MM.1S (cell line): Measurements from ENCODE around the gene ANLN.

Experiments
- DNase-seq: peaks from one replicate; pipeline ENCODE4 v3.0.0-alpha.2; 2015
- H2AFZ ChIP-seq: fragments of 300-600 bp; sonication (generic); 2 replicates; pipeline ENCODE4 v1.6.0; 2016; ENCODE audit warnings: antibody characterized with exemption, low read length
- H3F3A ChIP-seq: fragments of 300-600 bp; sonication (generic); 2 replicates; pipeline ENCODE4 v1.6.1; 2016; ENCODE audit warnings: mild to moderate bottlenecking, antibody characterized with exemption, low read length, moderate library complexity, mixed read lengths; ENCODE audit not compliant: insufficient read depth
- H3K27ac ChIP-seq: fragments of 300-600 bp; sonication (generic); 2 replicates; pipeline ENCODE4 v1.5.1; 2016; ENCODE audit warnings: mild to moderate bottlenecking, low read length
- H3K27me3 ChIP-seq: fragments of 300-600 bp; sonication (generic); replicated peaks from 2 replicates; pipeline ENCODE4 v1.6.0; 2016; ENCODE audit warnings: low read length; ENCODE audit not compliant: insufficient read depth
- H3K36me3 ChIP-seq: fragments of 300-600 bp; sonication (generic); replicated peaks from 2 replicates; pipeline ENCODE4 v1.6.1; 2016; ENCODE audit warnings: mild to moderate bottlenecking, low read length, mixed read lengths; ENCODE audit not compliant: insufficient read depth
- H3K4me1 ChIP-seq: fragments of 300-600 bp; sonication (generic); 2 replicates; pipeline ENCODE4 v1.6.1; 2016; ENCODE audit warnings: low read length, mixed read lengths
- H3K4me2 ChIP-seq: fragments of 300-600 bp; sonication (generic); 2 replicates; pipeline ENCODE4 v1.6.0; 2016; ENCODE audit warnings: low read depth, low read length
- H3K4me3 ChIP-seq: fragments of 300-600 bp; sonication (generic); 2 replicates; pipeline ENCODE4 v1.5.1; 2016; ENCODE audit warnings: low read length, mixed read lengths
- H3K79me2 ChIP-seq: fragments of 300-600 bp; sonication (generic); 2 replicates; pipeline ENCODE4 v1.6.1; 2016; ENCODE audit warnings: mixed run types, low read length, mixed read lengths
- H3K9ac ChIP-seq: fragments of 300-600 bp; sonication (generic); 2 replicates; pipeline ENCODE4 v1.6.1; 2016; ENCODE audit warnings: low read length, mixed read lengths
- H3K9me2 ChIP-seq: fragments of 300-600 bp; sonication (generic); replicated peaks from 2 replicates; pipeline ENCODE4 v1.6.1; 2016; ENCODE audit warnings: mild to moderate bottlenecking, low read length, mixed read lengths; ENCODE audit not compliant: insufficient read depth
- H3K9me3 ChIP-seq: fragments of 300-600 bp; sonication (generic); replicated peaks from 2 replicates; pipeline ENCODE4 v1.6.1; 2016; ENCODE audit warnings: mild to moderate bottlenecking, low read length, mixed read lengths; ENCODE audit not compliant: insufficient read depth
- H4K20me1 ChIP-seq: fragments of 300-600 bp; sonication (generic); 2 replicates; pipeline ENCODE4 v1.6.1; 2016; ENCODE audit warnings: mild to moderate bottlenecking, low read length, moderate library complexity, mixed read lengths; ENCODE audit not compliant: insufficient read depth
- EZH2 ChIP-seq: fragments of 300-600 bp; sonication (generic); optimal IDR thresholded peaks from 2 replicates; pipeline ENCODE3; 2017; ENCODE audit warnings: low read depth, mild to moderate bottlenecking, antibody characterized with exemption, low read length, mixed read lengths
- EZH2phosphoT487 ChIP-seq: fragments of 300-600 bp; sonication (generic); IDR thresholded peaks from 2 replicates; pipeline ENCODE4 v1.6.1; 2018; ENCODE audit warnings: antibody characterized with exemption, low read length
- TF ChIP-seq, protein P1 (sequence below): fragments of 300-600 bp; sonication (generic); IDR thresholded peaks from 2 replicates; pipeline ENCODE4 v1.5.1; 2016; ENCODE audit warnings: antibody characterized with exemption, low read length, mixed read lengths

The ANLN gene

DNA sequence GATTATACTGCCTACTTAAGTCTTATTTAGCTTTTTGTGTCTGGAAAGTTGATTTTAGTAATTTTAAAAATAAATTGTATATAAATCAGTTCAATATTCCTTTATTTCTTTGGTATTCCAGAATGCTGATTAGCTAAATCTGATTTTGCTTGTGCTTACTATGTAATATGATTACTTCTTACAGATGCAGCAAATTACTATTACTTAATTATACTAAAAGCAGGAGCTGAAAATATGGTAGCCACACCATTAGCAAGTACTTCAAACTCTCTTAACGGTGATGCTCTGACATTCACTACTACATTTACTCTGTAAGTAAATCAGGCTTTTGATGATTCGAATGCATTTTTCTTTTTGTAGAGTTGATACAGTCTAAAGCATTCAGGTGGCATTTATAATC, 34.0 kb downstream of the ANLN start:
- H3K9me3 ChIP-seq: no peaks in the 10 kb centered on the region
- H2AFZ ChIP-seq: no peak overlapping the region
- 0 out of 2 replicates have a peak, but pooled peaks cover 5% of the 10 kb centered on the region for H3K79me2 ChIP-seq
- no peaks in the 10 kb centered on the region for H3K9me2 ChIP-seq
- no peaks in the 10 kb centered on the region for H3K4me1 ChIP-seq
- peaks cover 33% of the 10 kb centered on the region; the same call in 1 of the 2 replicates for H3K36me3 ChIP-seq
- H4K20me1 ChIP-seq: 0 out of 2 replicates have a peak, but pooled peaks cover 3% of the 10 kb centered on the region
- H3F3A ChIP-seq: no peaks in the 10 kb centered on the region
- TF ChIP-seq EZH2phosphoT487: no peak
- H3K4me3 ChIP-seq: no peak overlapping the region
- DNase-seq: no peak
- no peak overlapping the region for H3K9ac ChIP-seq
- no peak overlapping the region for H3K4me2 ChIP-seq
- H3K27me3 ChIP-seq: no peaks in the 10 kb centered on the region
- H3K27ac ChIP-seq: no peak overlapping the region

DNA sequence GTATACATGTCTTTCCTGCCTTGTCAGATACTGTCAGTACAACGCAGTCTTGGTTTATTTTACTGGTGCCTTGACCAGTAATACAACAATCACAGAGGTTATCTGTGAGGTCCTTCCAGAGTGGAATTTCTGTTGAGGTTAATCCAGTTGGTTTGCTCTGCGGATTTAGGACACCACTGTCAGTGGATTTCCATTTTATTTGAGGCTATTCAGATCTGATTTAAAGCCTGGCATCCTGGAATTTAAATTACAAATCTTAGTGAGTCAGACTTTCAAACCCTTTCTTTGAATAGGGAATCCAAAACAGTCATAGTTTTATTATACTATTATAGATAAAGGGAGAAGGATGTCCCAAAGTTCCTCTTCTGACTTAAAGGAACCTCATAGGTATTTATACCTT, 40.5 kb downstream of the ANLN start:
- Histone ChIP-seq H3K9me3 (no peaks in the 10 kb centered on the region), H3K27me3 (no peaks in the 10 kb centered on the region), H3K4me3 (no peak overlapping the region), H3K9me2 (no peaks in the 10 kb centered on the region), H4K20me1 (no peaks in the 10 kb centered on the region; the same call in 1 of the 2 replicates), H3K4me1 (no peaks in the 10 kb centered on the region), H3F3A (no peaks in the 10 kb centered on the region), H3K4me2 (no peak overlapping the region), H3K36me3 (peaks cover 11% of the 10 kb centered on the region; the same call in 1 of the 2 replicates), H3K79me2 (peaks cover 10% of the 10 kb centered on the region), H3K9ac (no peak overlapping the region), H3K27ac (no peak overlapping the region), H2AFZ (no peak overlapping the region)
- TF ChIP-seq EZH2: no peak
- TF ChIP-seq, protein P1, sequence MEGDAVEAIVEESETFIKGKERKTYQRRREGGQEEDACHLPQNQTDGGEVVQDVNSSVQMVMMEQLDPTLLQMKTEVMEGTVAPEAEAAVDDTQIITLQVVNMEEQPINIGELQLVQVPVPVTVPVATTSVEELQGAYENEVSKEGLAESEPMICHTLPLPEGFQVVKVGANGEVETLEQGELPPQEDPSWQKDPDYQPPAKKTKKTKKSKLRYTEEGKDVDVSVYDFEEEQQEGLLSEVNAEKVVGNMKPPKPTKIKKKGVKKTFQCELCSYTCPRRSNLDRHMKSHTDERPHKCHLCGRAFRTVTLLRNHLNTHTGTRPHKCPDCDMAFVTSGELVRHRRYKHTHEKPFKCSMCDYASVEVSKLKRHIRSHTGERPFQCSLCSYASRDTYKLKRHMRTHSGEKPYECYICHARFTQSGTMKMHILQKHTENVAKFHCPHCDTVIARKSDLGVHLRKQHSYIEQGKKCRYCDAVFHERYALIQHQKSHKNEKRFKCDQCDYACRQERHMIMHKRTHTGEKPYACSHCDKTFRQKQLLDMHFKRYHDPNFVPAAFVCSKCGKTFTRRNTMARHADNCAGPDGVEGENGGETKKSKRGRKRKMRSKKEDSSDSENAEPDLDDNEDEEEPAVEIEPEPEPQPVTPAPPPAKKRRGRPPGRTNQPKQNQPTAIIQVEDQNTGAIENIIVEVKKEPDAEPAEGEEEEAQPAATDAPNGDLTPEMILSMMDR: no peak
- no peak for DNase-seq

DNA sequence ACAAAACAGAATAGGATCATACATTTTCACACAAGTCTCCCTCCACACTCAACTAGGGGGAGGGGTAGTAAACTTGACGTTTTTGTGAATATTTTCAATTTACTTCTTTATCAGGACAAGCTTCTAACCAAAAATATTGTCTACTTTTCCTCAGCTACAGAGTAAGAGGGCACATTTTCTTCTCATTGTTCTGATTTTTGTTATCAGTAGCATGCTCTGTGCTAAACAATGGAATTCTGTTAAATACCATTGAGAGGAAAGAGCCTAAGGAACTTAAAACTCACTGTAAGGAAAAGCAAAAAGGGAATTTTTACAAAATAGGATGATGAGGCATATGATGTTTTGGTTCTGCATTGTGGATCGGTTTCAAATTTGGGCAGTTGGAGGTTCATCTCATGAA, 41.2 kb downstream of the ANLN start:
- Histone ChIP-seq H3K36me3 (peaks cover 11% of the 10 kb centered on the region; the same call in 1 of the 2 replicates), H4K20me1 (no peaks in the 10 kb centered on the region; the same call in 1 of the 2 replicates), H3K9me2 (no peaks in the 10 kb centered on the region), H3K4me2 (no peak overlapping the region), H3K27ac (no peak overlapping the region), H3K9ac (no peak overlapping the region), H3F3A (no peaks in the 10 kb centered on the region), H3K4me1 (no peaks in the 10 kb centered on the region), H3K9me3 (no peaks in the 10 kb centered on the region), H3K27me3 (no peaks in the 10 kb centered on the region), H2AFZ (no peak overlapping the region), H3K4me3 (no peak overlapping the region), H3K79me2 (peaks cover 11% of the 10 kb centered on the region)
- TF ChIP-seq, protein P1: no peak
- TF ChIP-seq EZH2phosphoT487 (no peak), EZH2 (no peak)
- no peak for DNase-seq

DNA sequence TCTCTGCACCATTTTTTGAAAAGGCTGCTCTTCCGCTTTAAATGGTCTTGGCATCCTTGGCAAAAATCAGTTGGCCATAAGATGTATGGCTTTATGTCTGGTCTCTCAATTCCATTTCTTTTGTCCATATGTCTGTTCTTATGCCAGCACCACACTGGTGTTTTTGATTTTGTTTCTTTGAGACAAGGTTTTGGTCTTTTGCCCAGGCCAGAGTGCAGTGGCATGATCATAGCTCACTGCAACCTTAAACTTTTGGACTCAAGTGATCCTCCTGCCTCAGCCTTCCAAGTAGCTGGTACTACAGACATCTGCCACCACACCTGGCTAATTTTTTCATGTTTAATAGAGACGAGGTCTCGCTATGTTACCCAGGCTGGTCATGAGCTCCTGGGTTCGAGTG, 48.5 kb downstream of the ANLN start:
- no peak for DNase-seq
- Histone ChIP-seq H3K4me3 (no peak overlapping the region), H3K9me2 (no peaks in the 10 kb centered on the region), H3K36me3 (peaks cover 11% of the 10 kb centered on the region; the same call in 1 of the 2 replicates), H3K4me2 (no peak overlapping the region), H3K27ac (no peak overlapping the region), H3K79me2 (peaks cover 11% of the 10 kb centered on the region), H3K27me3 (no peaks in the 10 kb centered on the region), H2AFZ (no peak overlapping the region), H3K9me3 (no peaks in the 10 kb centered on the region), H4K20me1 (no peaks in the 10 kb centered on the region; the same call in 1 of the 2 replicates), H3K9ac (no peak overlapping the region), H3F3A (no peaks in the 10 kb centered on the region), H3K4me1 (no peaks in the 10 kb centered on the region)
- no peak for TF ChIP-seq EZH2
- TF ChIP-seq EZH2phosphoT487: no peak
- TF ChIP-seq, protein P1: no peak
